Measurements from ENCODE around the gene NSUN3.
"Not testable (repeated sequence)": the region's sequence is repeated elsewhere in the genome, so short reads cannot be mapped to it uniquely, and the experiment has no call there.

NSUN3 gene

GRCh38 chr3:94028093-94028837, 34.6 kb upstream of the NSUN3 start, which contains the start of gene STX19:
TSS of gene STX19 (minus strand) at chr3:94028597. CDS start at chr3:94015269, 13,328 bp downstream.
- no peaks in the 10 kb centered on the region for H3K4me1 ChIP-seq (ENCODE audit: insufficient read depth, low read length)
- no peaks in the 10 kb centered on the region for H3K79me2 ChIP-seq (ENCODE audit: insufficient read depth, low read length)
- no peaks in the 10 kb centered on the region for H4K20me1 ChIP-seq (ENCODE audit: insufficient read depth, low read length)
- TF ChIP-seq, protein P1, sequence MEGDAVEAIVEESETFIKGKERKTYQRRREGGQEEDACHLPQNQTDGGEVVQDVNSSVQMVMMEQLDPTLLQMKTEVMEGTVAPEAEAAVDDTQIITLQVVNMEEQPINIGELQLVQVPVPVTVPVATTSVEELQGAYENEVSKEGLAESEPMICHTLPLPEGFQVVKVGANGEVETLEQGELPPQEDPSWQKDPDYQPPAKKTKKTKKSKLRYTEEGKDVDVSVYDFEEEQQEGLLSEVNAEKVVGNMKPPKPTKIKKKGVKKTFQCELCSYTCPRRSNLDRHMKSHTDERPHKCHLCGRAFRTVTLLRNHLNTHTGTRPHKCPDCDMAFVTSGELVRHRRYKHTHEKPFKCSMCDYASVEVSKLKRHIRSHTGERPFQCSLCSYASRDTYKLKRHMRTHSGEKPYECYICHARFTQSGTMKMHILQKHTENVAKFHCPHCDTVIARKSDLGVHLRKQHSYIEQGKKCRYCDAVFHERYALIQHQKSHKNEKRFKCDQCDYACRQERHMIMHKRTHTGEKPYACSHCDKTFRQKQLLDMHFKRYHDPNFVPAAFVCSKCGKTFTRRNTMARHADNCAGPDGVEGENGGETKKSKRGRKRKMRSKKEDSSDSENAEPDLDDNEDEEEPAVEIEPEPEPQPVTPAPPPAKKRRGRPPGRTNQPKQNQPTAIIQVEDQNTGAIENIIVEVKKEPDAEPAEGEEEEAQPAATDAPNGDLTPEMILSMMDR (IDR thresholded peaks at IDR 0.05; ENCODE audit: borderline replicate concordance, extremely low read depth, low read length, poor library complexity, severe bottlenecking) = no peak
- TF ChIP-seq EZH2 (IDR thresholded peaks at IDR 0.05; ENCODE audit: borderline replicate concordance, low read depth, low read length, severe bottlenecking) = no peak
- no peak within 1 kb of the TSS for H3K4me3 ChIP-seq (ENCODE audit: low read depth in 1 of 2, low read length in 2 of 2)
- no peak within 1 kb of the TSS for H3K9ac ChIP-seq (ENCODE audit: low read depth, low read length)
- H2AFZ ChIP-seq (ENCODE audit: low read depth, low read length) = no peak within 1 kb of the TSS
- H3K9me3 ChIP-seq (ENCODE audit: insufficient read depth, low read length, severe bottlenecking) = no peaks in the 10 kb centered on the region
- no peak within 1 kb of the TSS for H3K27ac ChIP-seq (ENCODE audit: low read length)
- H3K36me3 ChIP-seq (ENCODE audit: insufficient read depth, low read length) = no peaks in the 10 kb centered on the region
- no peak within 1 kb of the TSS for H3K4me2 ChIP-seq (ENCODE audit: insufficient read depth, low read length)
- ATAC-seq (ENCODE audit: insufficient read depth, low read depth) (no peak), DNase-seq (no peak)
- H3K27me3 ChIP-seq (ENCODE audit: insufficient read depth, low read length, poor library complexity) = no peaks in the 10 kb centered on the region

GRCh38 chr3:94036909-94037507, 25.9 kb upstream of the NSUN3 start:
- no peaks in the 10 kb centered on the region for H3K9me3 ChIP-seq (ENCODE audit: insufficient read depth, low read length, severe bottlenecking)
- no peak overlapping the region for H3K4me3 ChIP-seq (ENCODE audit: low read depth in 1 of 2, low read length in 2 of 2)
- no peaks in the 10 kb centered on the region for H4K20me1 ChIP-seq (ENCODE audit: insufficient read depth, low read length)
- H3K27me3 ChIP-seq (ENCODE audit: insufficient read depth, low read length, poor library complexity) = no peaks in the 10 kb centered on the region
- DNase-seq (no peak), ATAC-seq (ENCODE audit: insufficient read depth, low read depth) (0 out of 3 replicates have a peak, but pooled peaks have one; percentile 44)
- TF ChIP-seq, protein P1 (IDR thresholded peaks at IDR 0.05; ENCODE audit: borderline replicate concordance, extremely low read depth, low read length, poor library complexity, severe bottlenecking) = peak; percentile 47
- no peak for TF ChIP-seq EZH2 (IDR thresholded peaks at IDR 0.05; ENCODE audit: borderline replicate concordance, low read depth, low read length, severe bottlenecking)
- H3K4me2 ChIP-seq (ENCODE audit: insufficient read depth, low read length) = no peak overlapping the region
- H3K79me2 ChIP-seq (ENCODE audit: insufficient read depth, low read length) = no peaks in the 10 kb centered on the region
- H3K36me3 ChIP-seq (ENCODE audit: insufficient read depth, low read length) = peaks cover 5% of the 10 kb centered on the region; the same call in 1 of the 2 replicates
- no peak overlapping the region for H2AFZ ChIP-seq (ENCODE audit: low read depth, low read length)
- no peak overlapping the region for H3K27ac ChIP-seq (ENCODE audit: low read length)
- no peak overlapping the region for H3K9ac ChIP-seq (ENCODE audit: low read depth, low read length)
- no peaks in the 10 kb centered on the region for H3K4me1 ChIP-seq (ENCODE audit: insufficient read depth, low read length)

- no peaks in the 10 kb centered on the region for H4K20me1 ChIP-seq (ENCODE audit: insufficient read depth, low read length)
- H3K79me2 ChIP-seq (ENCODE audit: insufficient read depth, low read length) = no peaks in the 10 kb centered on the region
- no peak for TF ChIP-seq EZH2 (IDR thresholded peaks at IDR 0.05; ENCODE audit: borderline replicate concordance, low read depth, low read length, severe bottlenecking)
- TF ChIP-seq, protein P1 (IDR thresholded peaks at IDR 0.05; ENCODE audit: borderline replicate concordance, extremely low read depth, low read length, poor library complexity, severe bottlenecking) = no peak
- DNase-seq = no peak
- no peaks in the 10 kb centered on the region for H3K9me3 ChIP-seq (ENCODE audit: insufficient read depth, low read length, severe bottlenecking)
- no peak for ATAC-seq (ENCODE audit: insufficient read depth, low read depth)
- peaks cover 11% of the 10 kb centered on the region for H3K36me3 ChIP-seq (ENCODE audit: insufficient read depth, low read length)
- no peaks in the 10 kb centered on the region for H3K27me3 ChIP-seq (ENCODE audit: insufficient read depth, low read length, poor library complexity)
- H2AFZ ChIP-seq (ENCODE audit: low read depth, low read length) = no peak overlapping the region
- no peak overlapping the region for H3K4me3 ChIP-seq (ENCODE audit: low read depth in 1 of 2, low read length in 2 of 2)
- H3K9ac ChIP-seq (ENCODE audit: low read depth, low read length) = no peak overlapping the region
- H3K27ac ChIP-seq (ENCODE audit: low read length) = no peak overlapping the region
- H3K4me2 ChIP-seq (ENCODE audit: insufficient read depth, low read length) = no peak overlapping the region
- no peaks in the 10 kb centered on the region for H3K4me1 ChIP-seq (ENCODE audit: insufficient read depth, low read length)
Observed at GRCh38 chr3:94043285-94043684, 19.6 kb upstream of the NSUN3 start.

DNA sequence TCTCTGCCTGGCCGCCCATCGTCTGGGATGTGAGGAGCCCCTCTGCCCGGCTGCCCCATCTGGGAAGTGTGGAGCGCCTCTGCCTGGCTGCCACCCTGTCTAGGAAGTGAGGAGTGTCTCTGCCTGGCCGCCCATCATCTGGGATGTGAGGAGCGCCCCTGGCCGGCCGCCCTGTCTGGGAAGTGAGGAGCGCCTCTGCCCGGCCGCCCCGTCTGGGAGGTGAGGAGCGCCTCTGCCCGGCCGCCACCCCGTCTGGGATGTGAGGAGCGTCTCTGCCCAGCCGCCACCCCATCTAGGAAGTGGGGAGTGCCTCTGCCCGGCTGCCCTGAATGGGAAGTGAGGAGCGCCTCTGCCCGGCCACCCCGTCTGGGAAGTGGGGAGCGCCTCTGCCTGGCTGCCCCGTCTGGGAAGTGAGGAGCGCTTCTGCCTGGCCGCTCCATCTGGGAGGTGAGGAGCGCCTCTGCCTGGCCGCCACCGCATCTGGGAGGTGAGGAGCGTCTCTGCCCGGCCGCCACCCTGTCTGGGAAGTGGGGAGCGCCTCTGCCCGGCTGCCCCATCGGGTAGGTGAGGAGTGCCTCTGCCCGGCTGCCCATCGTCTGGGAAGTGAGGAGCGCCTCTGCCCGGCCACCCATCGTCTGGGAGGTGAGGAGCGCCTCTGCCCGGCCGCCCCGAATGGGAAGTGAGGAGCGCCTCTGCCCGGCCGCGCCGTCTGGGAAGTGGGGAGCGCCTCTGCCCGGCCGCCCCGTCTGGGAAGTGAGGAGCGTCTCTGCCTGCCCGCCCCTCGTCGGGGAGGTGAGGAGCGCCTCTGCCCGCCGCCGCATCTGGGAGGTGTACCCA, 18.5 kb upstream of the NSUN3 start:
- H3K79me2 ChIP-seq (ENCODE audit: insufficient read depth, low read length); H3K9ac ChIP-seq (ENCODE audit: low read depth, low read length); H3K27me3 ChIP-seq (ENCODE audit: insufficient read depth, low read length, poor library complexity); H4K20me1 ChIP-seq (ENCODE audit: insufficient read depth, low read length); H3K27ac ChIP-seq (ENCODE audit: low read length); H3K9me3 ChIP-seq (ENCODE audit: insufficient read depth, low read length, severe bottlenecking); H3K4me3 ChIP-seq (ENCODE audit: low read depth in 1 of 2, low read length in 2 of 2); H3K4me2 ChIP-seq (ENCODE audit: insufficient read depth, low read length); H2AFZ ChIP-seq (ENCODE audit: low read depth, low read length); ATAC-seq (ENCODE audit: insufficient read depth, low read depth); H3K4me1 ChIP-seq (ENCODE audit: insufficient read depth, low read length): not testable (repeated sequence)
- DNase-seq = peak; percentile 14
- H3K36me3 ChIP-seq (ENCODE audit: insufficient read depth, low read length) = peaks cover 11% of the 10 kb centered on the region

Data from DND-41 (cell line).